Measurements from ENCODE around the gene GAGE12J.
"Not testable (repeated sequence)": the region's sequence is repeated elsewhere in the genome, so short reads cannot be mapped to it uniquely, and the experiment has no call there.

- TF ChIP-seq POLR2A, CTCF (IDR thresholded peaks at IDR 0.05): not testable (repeated sequence)
Observed at GRCh38 chrX:49321737-49322136, at the start of gene GAGE12J.

Measured in testis (tissue), 2 donors.